GM06990 (cell line): ENCODE results near the gene GRK5.

Experiments
- DNase-seq: peaks from one replicate; pipeline ENCODE4 v3.0.0-alpha.2; 2011; ENCODE audit not compliant: insufficient read length; ENCODE audit errors: extremely low read depth
- H3K27me3 ChIP-seq: replicated peaks from 2 replicates; pipeline ENCODE4 v1.6.0; 2011; ENCODE audit warnings: low read length; ENCODE audit not compliant: control insufficient read depth, insufficient read depth
- H3K36me3 ChIP-seq: 2 replicates; pipeline ENCODE4 v1.5.1; 2011; ENCODE audit warnings: low read length; ENCODE audit not compliant: control insufficient read depth, insufficient read depth
- H3K4me3 ChIP-seq: replicated peaks from 2 replicates; pipeline ENCODE4 v1.5.1; 2011; ENCODE audit warnings: low read depth, mild to moderate bottlenecking, control low read depth, low read length
- CTCF ChIP-seq: IDR thresholded peaks from 2 replicates; pipeline ENCODE4 v1.5.1; 2011; ENCODE audit warnings: low read length, control low read depth, mild to moderate bottlenecking, inconsistent platforms; ENCODE audit not compliant: insufficient read depth, poor library complexity, severe bottlenecking

Gene GRK5

DNA sequence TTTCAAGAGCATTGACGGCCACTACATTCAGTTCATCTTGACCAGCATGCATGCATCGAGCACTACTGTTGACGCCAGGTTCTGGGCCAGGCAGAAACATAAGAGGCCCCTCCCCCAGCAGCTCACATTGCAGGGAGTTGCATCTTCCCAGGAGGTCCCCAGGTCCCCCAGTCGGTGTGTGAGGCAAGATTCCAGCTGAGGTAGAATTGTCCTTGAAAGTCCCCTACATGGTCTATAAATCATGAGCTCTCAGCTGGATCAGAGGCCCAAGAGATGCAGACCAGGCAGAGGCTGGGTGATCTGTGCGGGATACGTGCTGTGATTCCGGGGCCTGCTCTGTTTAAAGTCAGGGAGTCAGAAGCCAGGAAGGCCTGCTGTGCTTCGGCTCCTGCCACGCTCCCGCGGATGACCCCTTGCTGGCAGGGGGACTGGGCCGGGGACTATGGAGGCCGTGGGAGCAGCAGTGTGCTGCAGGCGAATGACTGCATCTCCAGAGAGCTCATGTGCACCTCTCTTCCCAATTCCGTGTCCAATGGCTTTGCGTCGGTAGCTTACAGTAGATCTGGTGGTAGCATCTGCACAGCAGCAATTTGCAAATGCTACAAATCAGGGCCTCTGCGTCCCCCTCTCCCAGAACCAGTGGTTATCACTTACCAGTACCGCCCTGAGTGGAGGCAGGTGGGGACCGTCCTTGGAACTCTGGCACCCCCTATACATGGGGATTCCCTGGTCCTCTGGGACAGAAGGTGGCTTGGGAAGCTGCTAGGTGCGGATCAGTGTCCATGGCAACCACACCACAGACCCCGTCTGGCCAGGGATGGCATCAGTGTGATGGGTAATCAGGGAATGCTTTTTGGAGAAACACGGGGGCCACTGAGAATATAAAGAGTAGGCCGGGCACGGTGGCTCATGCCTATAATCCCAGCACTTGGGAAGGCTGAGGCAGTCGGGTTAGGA is 241.5 kb downstream of the GRK5 start:
- no peak for DNase-seq
- no peak overlapping the region for H3K4me3 ChIP-seq
- no peaks in the 10 kb centered on the region for H3K27me3 ChIP-seq
- TF ChIP-seq CTCF = no peak
- H3K36me3 ChIP-seq = peaks cover 28% of the 10 kb centered on the region

- H3K27me3 ChIP-seq = no peaks in the 10 kb centered on the region
- no peak for TF ChIP-seq CTCF
- no peak overlapping the region for H3K4me3 ChIP-seq
- peaks cover 27% of the 10 kb centered on the region for H3K36me3 ChIP-seq
- DNase-seq = no peak
These were observed 242.5 kb downstream of the GRK5 start for GRCh38 chr10:119449760-119450461.

GRCh38 chr10:119450606-119451299 is 243.4 kb downstream of the GRK5 start:
- peaks cover 27% of the 10 kb centered on the region for H3K36me3 ChIP-seq
- no peaks in the 10 kb centered on the region for H3K27me3 ChIP-seq
- no peak overlapping the region for H3K4me3 ChIP-seq
- no peak for TF ChIP-seq CTCF
- DNase-seq = no peak

- Histone ChIP-seq H3K36me3 (peaks cover 27% of the 10 kb centered on the region), H3K4me3 (no peak overlapping the region), H3K27me3 (no peaks in the 10 kb centered on the region)
- TF ChIP-seq CTCF = no peak
- DNase-seq = no peak
These were observed 244.0 kb downstream of the GRK5 start for GRCh38 chr10:119451300-119451896.

GRCh38 chr10:119452396-119452795 is 245.0 kb downstream of the GRK5 start:
- peaks cover 24% of the 10 kb centered on the region for H3K36me3 ChIP-seq
- no peak overlapping the region for H3K4me3 ChIP-seq

More at GRCh38 chr10:119452396-119452795, 245.0 kb downstream of the GRK5 start:
- H3K27me3 ChIP-seq = no peaks in the 10 kb centered on the region
- DNase-seq = no peak
- no peak for TF ChIP-seq CTCF
